A549 (cell line): ENCODE results near the gene SSUH2.

Experiments used
- CTCF ChIP-seq: fragments of >200 bp; sonication (Bioruptor Twin); formaldehyde crosslinking; IDR thresholded peaks from 3 replicates; pipeline ENCODE4 v1.5.1; 2016
- EP300 ChIP-seq, 2 experiments: fragments of >200 bp; sonication (Bioruptor Twin); formaldehyde crosslinking; IDR thresholded peaks; 2 replicates in 1 of 2; 3 replicates in 1 of 2; pipeline ENCODE4 v1.6.1; 2016 to 2017
- FOXS1 ChIP-seq: fragments of 250-450 bp; sonication (Bioruptor Pico); IDR thresholded peaks from 2 replicates; pipeline ENCODE4 v1.5.0; 2020; ENCODE audit warnings: mild to moderate bottlenecking, moderate library complexity
- JUN ChIP-seq, 2 experiments: fragments of >200 bp; sonication (Bioruptor Twin); formaldehyde crosslinking; IDR thresholded peaks; 2 replicates in 1 of 2; 3 replicates in 1 of 2; pipeline ENCODE4 v1.6.1; 2016 to 2017
- JUNB ChIP-seq: fragments of >200 bp; sonication (Bioruptor Twin); formaldehyde crosslinking; IDR thresholded peaks from 2 replicates; pipeline ENCODE4 v1.6.1; 2016
- MAFK ChIP-seq: fragments of 450-650 bp; IDR thresholded peaks from 2 replicates; pipeline ENCODE4 v1.6.1; 2014; ENCODE audit not compliant: partially characterized antibody
- MYC ChIP-seq: IDR thresholded peaks from 2 replicates; pipeline ENCODE4 v1.6.1; 2012; ENCODE audit warnings: mild to moderate bottlenecking, inconsistent platforms, low read length, improper control_type of control experiment, borderline replicate concordance
- NPAS2 ChIP-seq: fragments of 250-450 bp; sonication (Bioruptor Pico); IDR thresholded peaks from 2 replicates; pipeline ENCODE4 v1.8.0; 2022; ENCODE audit warnings: mild to moderate bottlenecking, moderate library complexity, borderline replicate concordance
- NR3C1 ChIP-seq: fragments of >200 bp; sonication (Bioruptor Twin); formaldehyde crosslinking; IDR thresholded peaks from 3 replicates; pipeline ENCODE4 v1.6.1; 2017
- POLR2A ChIP-seq: IDR thresholded peaks from 2 replicates; pipeline ENCODE4 v1.6.1; 2012; ENCODE audit warnings: mild to moderate bottlenecking, low read length
- REST ChIP-seq: fragments of 200-600 bp; sonication (generic); IDR thresholded peaks from 2 replicates; pipeline ENCODE4 v1.6.1; 2016; ENCODE audit warnings: antibody characterized with exemption, mild to moderate bottlenecking, moderate library complexity
- RFX5 ChIP-seq: fragments of 450-650 bp; IDR thresholded peaks from 2 replicates; pipeline ENCODE4 v1.7.1; 2014; ENCODE audit warnings: antibody characterized with exemption, mild to moderate bottlenecking, moderate library complexity
- RNF2 ChIP-seq: fragments of 200-600 bp; sonication (generic); IDR thresholded peaks from 2 replicates; pipeline ENCODE4 v1.6.1; 2016; ENCODE audit warnings: low read depth, mild to moderate bottlenecking, antibody characterized with exemption, moderate library complexity, borderline replicate concordance
- ZNF302 ChIP-seq: fragments of 250-450 bp; sonication (Bioruptor Pico); IDR thresholded peaks from 2 replicates; pipeline ENCODE4 v1.9.0; 2021; ENCODE audit warnings: inconsistent platforms, mild to moderate bottlenecking, moderate library complexity

DNA sequence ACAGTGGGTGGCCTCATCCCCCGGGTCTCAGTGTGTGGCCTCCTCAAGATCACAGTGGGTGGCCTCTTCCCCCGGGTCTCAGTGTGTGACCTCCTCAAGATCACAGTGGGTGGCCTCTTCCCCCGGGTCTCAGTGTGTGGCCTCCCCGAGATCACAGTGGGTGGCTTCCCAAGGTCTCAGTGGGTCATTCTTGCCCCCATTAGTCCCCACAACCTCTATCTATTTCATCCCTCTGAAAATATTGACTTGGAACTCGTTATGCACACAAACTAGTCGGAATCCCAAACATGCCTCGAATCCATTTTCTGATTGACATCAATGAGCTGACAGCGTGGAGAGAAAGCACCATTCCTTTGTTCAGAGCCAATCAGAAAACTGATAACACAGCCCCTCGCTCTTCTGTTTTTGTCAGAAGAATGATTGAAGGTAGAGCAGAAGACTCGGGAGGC, 10.8 kb upstream of the SSUH2 start:
- no peak for TF ChIP-seq CTCF
- TF ChIP-seq JUNB = no peak
- no peak for TF ChIP-seq FOXS1 (CRISPR knock-in tag)
- no peak for TF ChIP-seq JUN (IDR thresholded peaks at IDR 0.05)
- TF ChIP-seq MYC = no peak
- no peak for TF ChIP-seq ZNF302 (CRISPR knock-in tag)
- no peak for TF ChIP-seq NPAS2
- no peak for TF ChIP-seq MAFK
- TF ChIP-seq RFX5 = no peak
- TF ChIP-seq NR3C1 = no peak
- no peak for TF ChIP-seq REST
- no peak for TF ChIP-seq POLR2A
- no peak for TF ChIP-seq RNF2
- TF ChIP-seq EP300 (IDR thresholded peaks at IDR 0.05) = no peak
